Vagina (tissue), 2 donors: Measurements from ENCODE around the gene SH3YL1. TPM values are rescaled to one million over a fixed set of nuclear protein-coding genes. Genes with fewer than 3 reads are reported as not detected.

Experiments
- DNase-seq, 2 donors: peaks; one replicate each; pipeline ENCODE4 v3.0.0-alpha.2; 2017; ENCODE audit errors: extremely low spot score in 2 of 2
- H3K27ac ChIP-seq: fragments of 200-600 bp; sonication (generic); one replicate; pipeline ENCODE4 v1.5.1; 2019
- H3K27me3 ChIP-seq: fragments of 200-600 bp; sonication (generic); one replicate; pipeline ENCODE4 v1.5.1; 2019
- H3K36me3 ChIP-seq, 2 donors: fragments of 200-600 bp; sonication (generic); one replicate each; pipeline ENCODE4 v1.5.1; 2017 to 2019
- H3K4me1 ChIP-seq: fragments of 200-600 bp; sonication (generic); one replicate; pipeline ENCODE4 v1.5.1; 2019
- H3K4me3 ChIP-seq, 2 donors: fragments of 200-600 bp; sonication (generic); 1 replicate in 1 of 2; 2 replicates in 1 of 2; pipeline ENCODE4 v1.5.1; 2016 to 2019
- H3K9me3 ChIP-seq: fragments of 200-600 bp; sonication (generic); one replicate; pipeline ENCODE4 v1.5.1; 2019
- POLR2A ChIP-seq, 2 donors: fragments of 450-650 bp; IDR thresholded peaks; one replicate each; pipeline ENCODE4 v1.6.1; 2017; ENCODE audit warnings: antibody characterized with exemption in 2 of 2, mild to moderate bottlenecking in 2 of 2, moderate library complexity in 2 of 2
- POLR2AphosphoS5 ChIP-seq, 2 donors: sonication (generic); formaldehyde crosslinking; IDR thresholded peaks; one replicate each; pipeline ENCODE4 v1.9.0; 2017; ENCODE audit warnings: antibody characterized with exemption in 2 of 2, mild to moderate bottlenecking in 2 of 2, low read depth in 1 of 2; ENCODE audit not compliant: insufficient read depth in 1 of 2
- intact Hi-C: fragments of 100-400 bp; cut with DNase I; formaldehyde crosslinking; loops from one replicate; pipeline ENCODE4 v1.15.1; 2023
- total RNA-seq: library from RNA; depleted of rRNA; stranded (reverse); fragments of >200 nt; gene quantifications from one replicate; pipeline ENCODE4 v1.2.3, GENCODE V29; 2016
- TF ChIP-seq, protein P1 (sequence below), 3 experiments: fragments of 450-650 bp in 2 of 3; fragments of 200-600 bp in 1 of 3; sonication (generic) in 1 of 3; IDR thresholded peaks; one replicate each; pipeline ENCODE4 v1.5.1; 2017 to 2019; ENCODE audit warnings: antibody characterized with exemption in 3 of 3, mild to moderate bottlenecking in 2 of 3, moderate library complexity in 2 of 3

SH3YL1 gene
- total RNA-seq, 1 donor from 2014 or later = 32.9 TPM

- Histone ChIP-seq H3K4me1 (no peaks in the 10 kb centered on the region), H3K36me3 (no peaks in the 10 kb centered on the region), H3K27me3 (no peaks in the 10 kb centered on the region), H3K27ac (no peak overlapping the region), H3K4me3 (no peak overlapping the region), H3K9me3 (no peaks in the 10 kb centered on the region)
- TF ChIP-seq POLR2A (IDR thresholded peaks at IDR 0.05) = no peak
- TF ChIP-seq, protein P1, sequence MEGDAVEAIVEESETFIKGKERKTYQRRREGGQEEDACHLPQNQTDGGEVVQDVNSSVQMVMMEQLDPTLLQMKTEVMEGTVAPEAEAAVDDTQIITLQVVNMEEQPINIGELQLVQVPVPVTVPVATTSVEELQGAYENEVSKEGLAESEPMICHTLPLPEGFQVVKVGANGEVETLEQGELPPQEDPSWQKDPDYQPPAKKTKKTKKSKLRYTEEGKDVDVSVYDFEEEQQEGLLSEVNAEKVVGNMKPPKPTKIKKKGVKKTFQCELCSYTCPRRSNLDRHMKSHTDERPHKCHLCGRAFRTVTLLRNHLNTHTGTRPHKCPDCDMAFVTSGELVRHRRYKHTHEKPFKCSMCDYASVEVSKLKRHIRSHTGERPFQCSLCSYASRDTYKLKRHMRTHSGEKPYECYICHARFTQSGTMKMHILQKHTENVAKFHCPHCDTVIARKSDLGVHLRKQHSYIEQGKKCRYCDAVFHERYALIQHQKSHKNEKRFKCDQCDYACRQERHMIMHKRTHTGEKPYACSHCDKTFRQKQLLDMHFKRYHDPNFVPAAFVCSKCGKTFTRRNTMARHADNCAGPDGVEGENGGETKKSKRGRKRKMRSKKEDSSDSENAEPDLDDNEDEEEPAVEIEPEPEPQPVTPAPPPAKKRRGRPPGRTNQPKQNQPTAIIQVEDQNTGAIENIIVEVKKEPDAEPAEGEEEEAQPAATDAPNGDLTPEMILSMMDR (IDR thresholded peaks at IDR 0.05) = no peak
- TF ChIP-seq POLR2AphosphoS5 (IDR thresholded peaks at IDR 0.05; ENCODE audit: insufficient read depth in 1 of 2, low read depth in 1 of 2) = no peak
- intact Hi-C loops = no loop called here
- no peak for DNase-seq
Measured at GRCh38 chr2:191311-192190, 72.3 kb downstream of the SH3YL1 start.

DNA sequence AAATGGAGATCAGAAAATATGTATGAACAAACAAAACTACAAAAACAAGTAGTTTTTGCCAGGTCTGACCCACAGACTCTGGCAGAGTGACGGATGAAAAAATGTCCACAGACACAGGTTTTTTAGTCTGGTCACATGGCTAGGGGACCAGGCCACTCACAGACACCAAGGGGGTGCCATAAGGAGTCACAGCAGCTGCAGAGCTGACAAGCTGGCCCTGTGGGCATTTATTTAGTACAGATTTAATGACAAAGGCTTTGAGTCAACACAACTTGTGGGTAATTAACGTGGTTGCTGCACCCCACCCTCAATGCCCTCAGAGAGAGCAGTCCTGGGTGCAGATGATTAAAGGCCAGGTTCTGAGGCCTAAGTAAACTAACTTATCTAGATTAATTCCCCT is 76.0 kb downstream of the SH3YL1 start:
- H3K4me1 ChIP-seq = no peaks in the 10 kb centered on the region
- no peaks in the 10 kb centered on the region for H3K36me3 ChIP-seq
- intact Hi-C loops = no loop called here
- H3K27me3 ChIP-seq = no peaks in the 10 kb centered on the region
- TF ChIP-seq POLR2A (IDR thresholded peaks at IDR 0.05) (no peak), POLR2AphosphoS5 (IDR thresholded peaks at IDR 0.05; ENCODE audit: insufficient read depth in 1 of 2, low read depth in 1 of 2) (no peak)
- TF ChIP-seq, protein P1 (IDR thresholded peaks at IDR 0.05) = no peak
- H3K9me3 ChIP-seq = no peaks in the 10 kb centered on the region
- no peak for DNase-seq
- H3K4me3 ChIP-seq = no peak overlapping the region
- H3K27ac ChIP-seq = no peak overlapping the region

- Histone ChIP-seq H3K4me1 (no peaks in the 10 kb centered on the region), H3K36me3 (no peaks in the 10 kb centered on the region), H3K9me3 (no peaks in the 10 kb centered on the region), H3K4me3 (no peak overlapping the region), H3K27ac (no peak overlapping the region), H3K27me3 (no peaks in the 10 kb centered on the region)
- intact Hi-C loops = no loop called here
- no peak for DNase-seq
- TF ChIP-seq POLR2AphosphoS5 (IDR thresholded peaks at IDR 0.05; ENCODE audit: insufficient read depth in 1 of 2, low read depth in 1 of 2) (no peak), POLR2A (IDR thresholded peaks at IDR 0.05) (no peak)
- TF ChIP-seq, protein P1 (IDR thresholded peaks at IDR 0.05) = no peak
Measured at GRCh38 chr2:185221-185620, 78.6 kb downstream of the SH3YL1 start.

- H3K9me3 ChIP-seq = no peaks in the 10 kb centered on the region
- no peak overlapping the region for H3K4me3 ChIP-seq
- intact Hi-C loops = no loop called here
- no peak for DNase-seq
- TF ChIP-seq POLR2A (IDR thresholded peaks at IDR 0.05) (no peak), POLR2AphosphoS5 (IDR thresholded peaks at IDR 0.05; ENCODE audit: insufficient read depth in 1 of 2, low read depth in 1 of 2) (no peak)
- TF ChIP-seq, protein P1 (IDR thresholded peaks at IDR 0.05) = no peak
- no peaks in the 10 kb centered on the region for H3K36me3 ChIP-seq
- no peaks in the 10 kb centered on the region for H3K4me1 ChIP-seq
- no peaks in the 10 kb centered on the region for H3K27me3 ChIP-seq
- no peak overlapping the region for H3K27ac ChIP-seq
Measured at GRCh38 chr2:184695-185094, 79.1 kb downstream of the SH3YL1 start.

DNA sequence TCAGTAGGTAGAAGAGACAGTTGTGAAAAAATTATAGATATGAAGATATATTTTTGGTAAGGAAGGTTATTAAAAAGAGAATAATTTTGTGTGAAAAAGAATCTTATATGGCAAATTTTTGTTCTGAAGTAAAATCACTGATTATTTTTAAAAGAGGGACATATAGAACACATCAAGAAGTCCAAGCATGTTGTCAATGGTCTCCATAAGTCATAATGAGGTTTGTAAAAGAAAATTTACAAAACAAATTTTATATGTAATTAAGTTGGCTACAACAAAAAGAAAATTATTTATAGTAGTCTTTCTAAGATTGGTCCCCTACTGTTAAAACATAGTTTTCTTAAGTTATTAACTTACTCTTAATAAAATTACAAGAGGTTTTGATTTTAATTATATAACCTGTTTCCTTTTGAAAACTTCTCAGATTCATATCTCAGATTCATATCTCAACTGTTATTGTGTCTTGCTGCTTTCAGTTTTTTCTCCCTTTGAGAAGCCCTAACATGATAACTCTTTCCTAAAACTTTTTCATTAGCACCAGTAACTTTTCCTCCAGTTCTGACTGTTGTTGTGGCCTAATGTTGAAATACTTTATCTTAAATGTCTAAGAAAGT is 81.2 kb downstream of the SH3YL1 start:
- H3K4me1 ChIP-seq = no peaks in the 10 kb centered on the region
- no peak for TF ChIP-seq POLR2A (IDR thresholded peaks at IDR 0.05)
- TF ChIP-seq POLR2AphosphoS5 (IDR thresholded peaks at IDR 0.05; ENCODE audit: insufficient read depth in 1 of 2, low read depth in 1 of 2) = no peak
- TF ChIP-seq, protein P1 (IDR thresholded peaks at IDR 0.05) = no peak
- no peak for DNase-seq
- H3K27ac ChIP-seq = no peak overlapping the region
- H3K4me3 ChIP-seq = no peak overlapping the region
- no peaks in the 10 kb centered on the region for H3K9me3 ChIP-seq
- H3K36me3 ChIP-seq = no peaks in the 10 kb centered on the region
- H3K27me3 ChIP-seq = no peaks in the 10 kb centered on the region
- intact Hi-C loops = no loop called here
